ENCODE results near the gene DUSP10.

DUSP10 gene

DNA sequence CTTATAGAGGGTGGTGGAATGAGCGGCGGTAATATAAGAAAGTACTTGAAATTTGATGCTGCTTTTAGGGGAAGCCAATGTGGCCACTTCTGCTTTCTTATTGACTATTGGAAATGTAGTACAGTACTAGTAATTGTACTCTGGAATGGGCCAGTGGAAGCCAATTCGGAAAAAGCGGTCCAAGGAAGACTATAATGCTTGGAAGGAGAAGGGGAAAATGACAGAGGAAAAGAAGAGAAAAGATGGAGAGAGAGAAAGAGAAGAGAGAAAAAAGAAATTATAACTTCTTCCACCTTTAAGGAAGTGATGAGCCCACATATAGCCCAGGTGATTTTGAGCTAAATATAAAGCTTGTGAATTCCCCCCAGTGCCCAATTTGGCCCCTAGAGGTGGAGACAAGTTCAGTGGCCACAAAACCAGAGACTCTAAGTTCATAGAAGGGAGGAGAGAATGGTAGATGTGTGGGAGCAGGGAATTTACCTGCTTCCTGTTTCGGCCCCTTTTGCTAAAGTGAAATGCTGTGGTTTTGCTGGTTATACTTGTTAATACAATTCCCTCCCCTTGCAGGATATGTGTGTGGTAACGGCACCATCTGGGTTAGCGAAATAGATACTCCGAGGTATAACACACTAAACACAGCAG, 35.7 kb upstream of the DUSP10 start:
- Histone ChIP-seq H3K4me1 (ENCODE audit: control insufficient read depth, insufficient read depth, low read depth, low read length) (peaks cover 1% of the 10 kb centered on the region), H3K79me1 (replicated peaks; ENCODE audit: low read length, poor library complexity, severe bottlenecking) (no peaks in the 10 kb centered on the region), H3K36me3 (ENCODE audit: control insufficient read depth in 1 of 2, insufficient read depth in 2 of 2, low read depth in 1 of 2, low read length in 2 of 2) (no peaks in the 10 kb centered on the region), H3K27me3 (ENCODE audit: control insufficient read depth in 1 of 2, insufficient read depth in 1 of 2, low read length in 2 of 2) (no peaks in the 10 kb centered on the region), H3K18ac (ENCODE audit: low read depth in 1 of 2, low read length in 2 of 2) (no peak overlapping the region), H3K9ac (ENCODE audit: low read length) (no peak overlapping the region), H3K23ac (ENCODE audit: low read length in 2 of 2) (no peak overlapping the region), H2BK12ac (ENCODE audit: low read length in 2 of 2) (no peak overlapping the region), H3K4me3 (ENCODE audit: insufficient read depth in 1 of 2, low read depth in 1 of 2, low read length in 2 of 2) (no peak overlapping the region), H3K14ac (ENCODE audit: low read length in 2 of 2) (no peak overlapping the region), H4K91ac (ENCODE audit: low read length) (no peak overlapping the region), H3K4ac (ENCODE audit: low read depth in 1 of 2, low read length in 2 of 2) (no peak overlapping the region), H2BK120ac (ENCODE audit: low read depth, low read length) (no peak overlapping the region), H2BK5ac (ENCODE audit: low read depth, low read length, poor library complexity, severe bottlenecking) (no peak overlapping the region), H2AK5ac (ENCODE audit: low read length, severe bottlenecking) (no peak overlapping the region), H4K8ac (ENCODE audit: low read length) (no peak overlapping the region), H3K27ac (ENCODE audit: low read length, poor library complexity, severe bottlenecking) (no peak overlapping the region), H3K4me2 (ENCODE audit: low read length, poor library complexity, severe bottlenecking) (no peak overlapping the region), H2AFZ (ENCODE audit: low read depth, low read length) (no peak overlapping the region), H3K9me3 (ENCODE audit: control insufficient read depth, low read length) (no peaks in the 10 kb centered on the region), H2BK15ac (ENCODE audit: low read depth, poor library complexity, severe bottlenecking) (no peak overlapping the region)
- no peak for DNase-seq
- 98% methylated on average over 7 of the region's 8 CpGs for WGBS

DNA sequence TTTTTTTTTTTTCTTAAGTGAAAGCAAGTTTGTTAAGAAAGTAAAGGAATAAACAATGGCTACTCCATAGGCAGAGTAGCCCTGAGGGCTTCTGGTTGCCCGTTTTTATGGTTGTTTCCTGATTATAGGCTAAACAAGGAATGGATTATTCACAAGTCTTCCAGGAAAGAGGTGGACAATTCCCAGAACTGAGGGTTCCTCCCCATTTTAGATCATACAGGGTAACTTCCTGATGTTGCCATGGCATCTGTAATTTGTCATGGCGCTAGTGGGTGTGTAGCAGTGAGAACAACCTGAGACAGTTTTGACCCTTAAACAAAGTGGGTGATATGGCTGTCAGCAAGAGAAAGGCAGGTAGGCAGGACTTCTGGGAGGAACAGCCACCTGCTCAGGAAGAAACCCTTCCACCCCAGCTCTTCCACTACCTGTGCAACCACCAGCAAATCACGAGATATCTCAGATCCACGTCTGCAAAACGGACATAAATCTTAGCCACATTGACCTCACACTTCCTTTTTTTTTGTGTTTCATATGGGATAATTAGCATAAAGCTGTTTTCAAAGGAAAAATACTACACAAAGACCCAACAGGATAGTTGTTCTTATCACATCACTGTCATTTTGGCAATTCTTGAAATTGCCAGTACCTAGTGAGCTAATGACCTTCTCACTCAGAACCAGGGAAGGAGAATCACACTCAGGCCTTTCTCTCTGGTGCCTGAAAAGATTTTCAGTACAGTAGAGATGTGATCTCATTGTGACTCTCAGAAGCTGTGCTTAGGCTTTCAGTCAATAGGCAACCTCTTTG, 34.8 kb upstream of the DUSP10 start:
- Histone ChIP-seq H2BK120ac (ENCODE audit: low read depth, low read length) (no peak overlapping the region), H3K9ac (ENCODE audit: low read length) (no peak overlapping the region), H2BK15ac (ENCODE audit: low read depth, poor library complexity, severe bottlenecking) (no peak overlapping the region), H3K4me2 (ENCODE audit: low read length, poor library complexity, severe bottlenecking) (no peak overlapping the region), H2BK12ac (ENCODE audit: low read length in 2 of 2) (no peak overlapping the region), H3K79me1 (replicated peaks; ENCODE audit: low read length, poor library complexity, severe bottlenecking) (no peaks in the 10 kb centered on the region), H4K91ac (ENCODE audit: low read length) (no peak overlapping the region), H3K9me3 (ENCODE audit: control insufficient read depth, low read length) (no peaks in the 10 kb centered on the region), H3K23ac (ENCODE audit: low read length in 2 of 2) (no peak overlapping the region), H3K27ac (ENCODE audit: low read length, poor library complexity, severe bottlenecking) (no peak overlapping the region), H3K18ac (ENCODE audit: low read depth in 1 of 2, low read length in 2 of 2) (no peak overlapping the region), H2AK5ac (ENCODE audit: low read length, severe bottlenecking) (no peak overlapping the region), H3K27me3 (ENCODE audit: control insufficient read depth in 1 of 2, insufficient read depth in 1 of 2, low read length in 2 of 2) (no peaks in the 10 kb centered on the region), H2AFZ (ENCODE audit: low read depth, low read length) (no peak overlapping the region), H4K8ac (ENCODE audit: low read length) (no peak overlapping the region), H3K14ac (ENCODE audit: low read length in 2 of 2) (no peak overlapping the region), H3K4ac (ENCODE audit: low read depth in 1 of 2, low read length in 2 of 2) (no peak overlapping the region), H3K36me3 (ENCODE audit: control insufficient read depth in 1 of 2, insufficient read depth in 2 of 2, low read depth in 1 of 2, low read length in 2 of 2) (no peaks in the 10 kb centered on the region), H3K4me3 (ENCODE audit: insufficient read depth in 1 of 2, low read depth in 1 of 2, low read length in 2 of 2) (no peak overlapping the region), H3K4me1 (ENCODE audit: control insufficient read depth, insufficient read depth, low read depth, low read length) (peaks cover 1% of the 10 kb centered on the region), H2BK5ac (ENCODE audit: low read depth, low read length, poor library complexity, severe bottlenecking) (no peak overlapping the region)
- DNase-seq = no peak
- 87% methylated on average over 2 of the region's 5 CpGs for WGBS

DNA sequence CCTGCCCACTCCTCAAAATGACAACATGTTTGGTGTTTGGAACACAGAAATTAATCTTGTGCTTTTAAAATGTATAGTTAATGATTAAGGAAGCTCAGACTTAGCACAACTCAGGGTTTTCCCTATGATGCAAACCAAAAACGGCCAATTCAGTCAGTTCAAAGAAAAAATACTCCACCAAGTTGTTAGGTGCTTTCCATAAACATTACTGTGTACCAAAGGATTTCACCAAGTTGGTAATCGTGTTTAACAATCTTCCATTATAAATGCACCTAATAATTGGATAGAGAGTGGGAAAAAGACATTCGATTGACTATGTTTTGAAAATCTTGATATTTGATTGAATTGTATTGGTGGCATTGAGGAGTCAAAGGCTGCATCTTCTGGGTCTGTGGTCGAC, 33.3 kb upstream of the DUSP10 start:
- Histone ChIP-seq H2BK5ac (ENCODE audit: low read depth, low read length, poor library complexity, severe bottlenecking) (no peak overlapping the region), H2AK5ac (ENCODE audit: low read length, severe bottlenecking) (no peak overlapping the region), H3K18ac (ENCODE audit: low read depth in 1 of 2, low read length in 2 of 2) (no peak overlapping the region), H3K36me3 (ENCODE audit: control insufficient read depth in 1 of 2, insufficient read depth in 2 of 2, low read depth in 1 of 2, low read length in 2 of 2) (no peaks in the 10 kb centered on the region), H3K27me3 (ENCODE audit: control insufficient read depth in 1 of 2, insufficient read depth in 1 of 2, low read length in 2 of 2) (no peaks in the 10 kb centered on the region), H4K8ac (ENCODE audit: low read length) (no peak overlapping the region), H4K91ac (ENCODE audit: low read length) (no peak overlapping the region), H3K9me3 (ENCODE audit: control insufficient read depth, low read length) (no peaks in the 10 kb centered on the region), H3K27ac (ENCODE audit: low read length, poor library complexity, severe bottlenecking) (no peak overlapping the region), H3K4me3 (ENCODE audit: insufficient read depth in 1 of 2, low read depth in 1 of 2, low read length in 2 of 2) (no peak overlapping the region), H3K4me1 (ENCODE audit: control insufficient read depth, insufficient read depth, low read depth, low read length) (no peaks in the 10 kb centered on the region), H3K23ac (ENCODE audit: low read length in 2 of 2) (no peak overlapping the region), H3K9ac (ENCODE audit: low read length) (no peak overlapping the region), H3K14ac (ENCODE audit: low read length in 2 of 2) (no peak overlapping the region), H2BK120ac (ENCODE audit: low read depth, low read length) (no peak overlapping the region), H3K4ac (ENCODE audit: low read depth in 1 of 2, low read length in 2 of 2) (no peak overlapping the region), H3K4me2 (ENCODE audit: low read length, poor library complexity, severe bottlenecking) (no peak overlapping the region), H2BK15ac (ENCODE audit: low read depth, poor library complexity, severe bottlenecking) (no peak overlapping the region), H3K79me1 (replicated peaks; ENCODE audit: low read length, poor library complexity, severe bottlenecking) (no peaks in the 10 kb centered on the region), H2BK12ac (ENCODE audit: low read length in 2 of 2) (no peak overlapping the region), H2AFZ (ENCODE audit: low read depth, low read length) (no peak overlapping the region)
- no peak for DNase-seq
- 91% methylated on average over 3 of the region's 4 CpGs for WGBS

DNA sequence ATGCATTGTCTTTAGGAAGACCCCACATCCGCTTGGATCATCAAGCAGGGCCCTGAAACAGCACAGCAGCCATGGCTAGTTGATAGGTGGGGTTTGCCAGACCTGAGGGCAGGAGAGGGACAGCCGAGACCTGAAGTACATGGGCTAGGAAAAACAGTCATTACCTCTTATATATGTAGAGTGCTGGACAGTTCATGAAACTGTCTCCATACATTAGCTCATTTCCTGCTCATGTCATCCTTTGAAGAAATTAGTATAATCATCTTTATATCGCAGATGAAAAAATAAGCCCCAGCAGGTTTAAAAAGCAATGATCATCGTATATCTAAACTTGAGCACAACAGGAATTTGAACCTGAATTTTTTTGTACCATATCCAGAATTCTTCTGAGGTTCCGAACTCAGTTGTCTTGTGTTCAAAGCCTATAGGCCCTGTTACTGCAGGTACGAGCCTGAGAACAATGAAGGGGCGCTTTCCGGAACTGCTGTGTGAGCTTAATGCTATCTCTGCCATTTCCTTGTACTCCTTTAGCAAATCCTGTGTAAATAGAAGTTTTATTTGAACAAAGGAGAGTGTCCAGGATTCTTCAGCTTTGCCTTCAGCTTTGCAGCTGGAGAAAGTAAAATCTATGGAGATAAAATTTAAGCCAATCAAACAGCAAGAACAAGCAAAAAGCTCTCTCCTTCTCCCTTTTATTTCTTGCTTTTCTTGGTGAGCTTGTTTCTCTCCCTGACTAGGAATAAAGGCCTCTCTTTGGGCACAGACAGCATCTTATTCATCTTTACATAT, 32.4 kb upstream of the DUSP10 start:
- Histone ChIP-seq H2BK15ac (ENCODE audit: low read depth, poor library complexity, severe bottlenecking) (no peak overlapping the region), H2BK5ac (ENCODE audit: low read depth, low read length, poor library complexity, severe bottlenecking) (no peak overlapping the region), H4K8ac (ENCODE audit: low read length) (no peak overlapping the region), H3K27ac (ENCODE audit: low read length, poor library complexity, severe bottlenecking) (no peak overlapping the region), H3K4me3 (ENCODE audit: insufficient read depth in 1 of 2, low read depth in 1 of 2, low read length in 2 of 2) (no peak overlapping the region), H3K36me3 (ENCODE audit: control insufficient read depth in 1 of 2, insufficient read depth in 2 of 2, low read depth in 1 of 2, low read length in 2 of 2) (no peaks in the 10 kb centered on the region), H3K23ac (ENCODE audit: low read length in 2 of 2) (no peak overlapping the region), H4K91ac (ENCODE audit: low read length) (no peak overlapping the region), H3K9ac (ENCODE audit: low read length) (no peak overlapping the region), H2BK12ac (ENCODE audit: low read length in 2 of 2) (no peak overlapping the region), H3K14ac (ENCODE audit: low read length in 2 of 2) (no peak overlapping the region), H3K18ac (ENCODE audit: low read depth in 1 of 2, low read length in 2 of 2) (no peak overlapping the region), H3K79me1 (replicated peaks; ENCODE audit: low read length, poor library complexity, severe bottlenecking) (no peaks in the 10 kb centered on the region), H3K4me2 (ENCODE audit: low read length, poor library complexity, severe bottlenecking) (no peak overlapping the region), H3K27me3 (ENCODE audit: control insufficient read depth in 1 of 2, insufficient read depth in 1 of 2, low read length in 2 of 2) (no peaks in the 10 kb centered on the region), H2AK5ac (ENCODE audit: low read length, severe bottlenecking) (no peak overlapping the region), H3K4ac (ENCODE audit: low read depth in 1 of 2, low read length in 2 of 2) (no peak overlapping the region), H2AFZ (ENCODE audit: low read depth, low read length) (no peak overlapping the region), H3K4me1 (ENCODE audit: control insufficient read depth, insufficient read depth, low read depth, low read length) (no peaks in the 10 kb centered on the region), H2BK120ac (ENCODE audit: low read depth, low read length) (no peak overlapping the region), H3K9me3 (ENCODE audit: control insufficient read depth, low read length) (no peaks in the 10 kb centered on the region)
- no peak for DNase-seq
- WGBS = 93% methylated on average over 7 of the region's 8 CpGs

Measured in mesenchymal stem cell (in vitro differentiated cells and primary cell).